HG02763 (cell line): ENCODE measurements around the gene SPATA46.
"Not testable (repeated sequence)": the region's sequence is repeated elsewhere in the genome, so short reads cannot be mapped to it uniquely, and the experiment has no call there.

ENCODE experiments used
- ATAC-seq: cut with Tn5 transposase; IDR thresholded peaks from one replicate; pipeline ENCODE4 v1.9.1; 2021; ENCODE audit warnings: mild to moderate bottlenecking, moderate library complexity; ENCODE audit not compliant: unreplicated experiment

SPATA46 gene

GRCh38 chr1:162359523-162360236 lies 17.0 kb downstream of the SPATA46 start:
- ATAC-seq, result no peak

DNA sequence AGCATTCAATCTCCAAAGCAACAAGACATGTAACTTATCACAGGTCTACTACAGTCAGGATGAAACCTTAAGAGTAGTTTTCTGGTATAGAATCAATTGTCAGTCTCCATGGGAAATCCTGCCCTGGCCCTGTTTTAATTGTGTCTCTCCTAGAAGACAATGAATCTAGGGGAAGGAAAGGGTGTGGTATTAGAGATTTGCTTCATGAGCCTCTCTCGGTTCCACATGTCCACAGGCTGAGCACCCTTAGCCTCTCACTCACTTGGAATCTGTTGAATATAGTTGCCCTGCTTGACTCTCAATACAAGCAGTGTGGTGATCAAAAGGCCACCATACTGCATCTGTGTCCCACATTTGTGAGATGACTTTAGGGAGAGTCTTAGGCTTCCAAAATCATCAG lies 17.7 kb downstream of the SPATA46 start:
- ATAC-seq, result no peak

DNA sequence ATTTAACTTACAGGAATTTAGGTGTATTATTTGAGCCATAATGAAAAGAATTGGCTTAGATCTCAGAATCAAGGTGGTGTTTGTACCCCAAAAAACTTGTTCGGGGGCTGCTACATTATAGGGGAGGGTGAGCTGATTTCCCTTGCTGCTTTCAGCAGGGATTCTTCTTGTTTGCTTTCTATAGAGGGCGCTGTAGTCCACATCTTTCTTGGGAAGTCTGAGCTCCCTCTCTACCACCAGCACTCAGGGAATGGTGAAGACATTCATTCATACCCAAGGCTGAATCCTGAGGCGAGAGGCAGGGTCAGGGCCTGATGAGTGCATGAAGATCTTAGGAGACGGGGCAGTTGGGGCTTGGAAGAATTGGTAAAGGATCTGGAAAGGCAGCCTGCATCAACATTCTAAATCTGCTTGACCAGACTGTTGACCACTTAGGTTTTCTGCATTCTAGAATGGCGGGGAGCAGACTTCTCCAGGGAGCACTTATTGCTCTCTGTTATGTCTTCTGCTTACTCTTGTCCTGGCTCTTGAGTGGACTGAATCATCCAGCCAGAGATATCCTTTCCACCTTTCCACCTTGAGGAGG lies 18.9 kb downstream of the SPATA46 start:
- ATAC-seq, result no peak

- ATAC-seq, result no peak
Observed at GRCh38 chr1:162353702-162354101, 23.0 kb downstream of the SPATA46 start.

DNA sequence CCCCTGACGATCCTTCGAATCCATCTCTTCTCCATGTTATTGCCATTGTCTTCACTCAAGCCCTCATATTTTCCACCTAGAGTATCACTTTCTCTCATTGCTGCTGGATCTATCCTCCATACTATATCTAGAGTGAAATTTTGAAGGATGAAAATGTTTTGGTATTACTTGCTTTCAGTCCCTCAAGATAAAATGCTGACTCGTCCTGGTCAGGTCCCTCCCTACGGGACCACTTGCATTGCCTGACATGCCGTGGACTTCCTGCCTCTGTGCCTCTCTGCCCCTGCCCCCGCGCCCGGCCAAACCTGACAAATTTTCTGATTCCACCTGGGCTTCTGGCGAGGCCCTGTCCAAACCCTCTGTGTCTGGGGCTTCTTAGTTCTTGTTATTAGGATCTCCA lies 23.6 kb downstream of the SPATA46 start:
- no peak for ATAC-seq

DNA sequence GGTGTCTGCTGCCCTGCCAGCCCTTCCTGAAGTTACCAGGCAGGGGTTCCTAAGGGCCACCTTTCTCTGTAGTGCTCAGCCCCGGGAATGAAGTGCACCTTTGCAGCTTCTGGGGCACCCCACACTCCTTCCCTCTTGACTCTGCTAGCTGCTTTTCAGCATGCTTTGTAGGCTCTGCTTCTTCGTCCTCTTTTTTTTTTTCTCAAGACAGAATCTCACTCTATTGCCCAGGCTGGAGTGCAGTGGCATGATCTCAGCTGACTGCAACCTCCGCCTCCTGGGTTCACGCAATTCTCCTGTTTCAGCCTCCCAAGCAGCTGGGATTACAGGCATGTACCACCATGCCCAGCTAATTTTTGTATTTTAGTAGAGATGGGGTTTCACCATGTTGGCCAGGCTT lies 24.8 kb downstream of the SPATA46 start:
- not testable (repeated sequence) for ATAC-seq

DNA sequence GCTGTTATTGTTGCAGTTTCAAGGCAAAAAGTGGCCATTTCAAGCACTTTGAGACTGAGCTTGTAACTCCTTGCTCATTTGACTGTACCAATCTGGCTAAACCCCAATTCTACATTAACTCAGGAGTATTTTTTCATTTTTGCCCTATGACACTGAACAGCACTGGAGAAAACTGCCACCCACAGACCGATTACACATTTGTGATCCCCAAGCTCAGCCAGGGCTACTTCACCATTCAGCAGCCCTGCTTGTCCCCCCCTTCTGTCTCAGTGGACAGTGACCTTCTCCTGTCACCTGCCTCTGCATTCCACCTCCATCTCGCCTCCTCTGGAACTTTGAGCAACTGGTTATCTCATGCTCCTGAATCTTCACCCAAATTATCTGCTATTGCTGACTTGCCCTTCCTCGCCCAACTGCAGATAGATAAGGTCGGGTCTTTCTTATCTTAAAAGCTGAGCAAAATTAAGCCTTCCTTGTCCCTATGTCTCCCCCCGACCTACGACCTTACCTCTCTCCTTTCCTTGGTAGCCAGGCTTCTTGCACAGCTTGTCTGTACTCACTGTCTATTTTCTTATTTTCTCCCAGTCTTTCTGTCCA lies 25.3 kb downstream of the SPATA46 start:
- ATAC-seq, result no peak

GRCh38 chr1:162349635-162350330 lies 26.9 kb downstream of the SPATA46 start:
- ATAC-seq, result no peak

GRCh38 chr1:162347281-162347680 lies 29.4 kb downstream of the SPATA46 start:
- ATAC-seq, result no peak

GRCh38 chr1:162343470-162343869 lies 33.2 kb downstream of the SPATA46 start:
- no peak for ATAC-seq

- ATAC-seq, result no peak
Observed at GRCh38 chr1:162342452-162342983, 34.1 kb downstream of the SPATA46 start.

DNA sequence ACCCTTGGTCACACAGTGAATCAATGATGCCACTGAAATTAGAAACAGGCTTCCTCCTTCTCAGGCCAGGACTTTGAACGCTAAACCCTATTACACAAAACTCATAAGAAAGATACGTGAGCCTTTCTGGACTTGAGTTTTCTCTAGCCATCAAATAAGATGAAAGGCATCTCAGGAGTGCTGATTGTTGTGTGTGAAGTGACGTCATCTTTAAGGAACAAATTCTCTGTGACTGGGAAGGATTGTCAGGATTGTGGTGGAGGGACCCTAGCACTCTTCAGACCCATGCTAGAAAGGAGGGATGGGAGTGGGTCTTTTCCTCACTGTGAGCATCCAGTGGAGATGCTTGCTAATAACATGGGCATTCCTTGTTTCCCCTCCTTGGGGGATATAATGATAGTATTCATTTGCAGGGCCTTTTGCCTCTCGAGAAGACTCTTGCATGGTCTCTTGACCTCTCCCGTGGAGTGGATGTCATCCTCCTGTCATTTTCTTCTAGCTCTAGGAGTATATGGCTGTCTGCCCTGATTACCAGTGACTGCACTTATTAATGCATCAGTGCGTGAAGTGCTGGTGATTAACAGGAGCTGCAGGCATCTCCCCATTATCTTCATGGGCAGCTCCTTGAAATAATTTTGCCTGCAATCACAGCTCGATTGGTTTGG lies 39.9 kb downstream of the SPATA46 start:
- no peak for ATAC-seq

DNA sequence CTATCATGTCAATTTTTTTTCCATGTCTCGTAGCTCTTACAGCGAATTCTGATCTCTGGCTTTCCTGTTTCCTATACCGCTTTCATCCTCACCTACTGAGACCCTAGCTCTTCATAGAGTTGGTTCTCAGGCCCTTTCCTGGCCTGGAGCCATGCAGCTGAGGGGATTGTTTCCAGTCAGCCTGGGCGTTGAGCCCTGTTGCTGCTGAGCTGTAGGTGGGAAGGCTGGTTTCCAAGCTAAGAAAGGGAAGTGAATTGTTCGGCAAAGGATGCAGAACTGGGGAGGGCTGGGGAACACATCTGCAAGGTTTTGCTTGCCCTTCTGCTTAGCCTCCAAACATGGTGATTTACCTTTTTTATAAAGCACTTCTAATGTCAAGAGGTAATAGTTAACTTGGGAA lies 41.5 kb downstream of the SPATA46 start:
- no peak for ATAC-seq

DNA sequence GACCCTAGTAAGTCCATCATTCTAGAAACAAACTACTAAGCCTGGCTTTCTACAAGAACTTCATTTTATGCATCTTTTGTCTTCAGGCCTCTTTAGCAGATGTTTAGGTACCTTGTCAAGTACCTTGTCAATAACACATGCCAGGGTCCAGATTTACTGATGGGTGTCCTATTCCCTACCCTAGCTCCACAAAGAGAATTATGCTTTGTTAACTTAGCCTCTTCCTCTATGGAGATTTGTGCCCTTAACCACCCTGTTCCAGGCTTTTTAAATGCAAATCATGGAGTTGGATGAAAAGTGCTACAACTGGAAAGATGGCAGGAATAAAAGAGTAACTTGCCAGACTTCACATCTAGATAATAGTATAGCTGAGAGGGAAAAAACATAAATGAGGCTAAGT lies 42.7 kb downstream of the SPATA46 start:
- no peak for ATAC-seq

DNA sequence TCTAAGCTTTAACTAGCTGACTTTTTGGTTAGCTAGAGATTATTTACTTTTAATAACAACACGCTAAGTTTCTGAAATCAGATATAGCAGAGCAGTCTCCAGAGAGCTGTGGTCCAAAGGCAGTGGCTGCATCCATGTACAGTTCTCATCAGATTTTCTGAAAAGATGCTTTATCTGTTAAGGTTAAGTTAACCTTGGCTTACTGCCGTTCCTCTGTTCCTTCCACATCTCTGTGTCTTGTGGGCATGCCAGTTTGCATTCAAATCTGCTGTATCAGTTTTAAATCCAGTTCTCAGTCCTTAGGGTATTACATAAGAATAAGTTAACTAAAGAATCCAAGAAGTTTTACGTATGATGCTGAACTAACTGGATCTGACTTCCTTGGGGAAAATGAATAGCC lies 46.8 kb downstream of the SPATA46 start:
- no peak for ATAC-seq

GRCh38 chr1:162328512-162328911 lies 48.1 kb downstream of the SPATA46 start:
- no peak for ATAC-seq

DNA sequence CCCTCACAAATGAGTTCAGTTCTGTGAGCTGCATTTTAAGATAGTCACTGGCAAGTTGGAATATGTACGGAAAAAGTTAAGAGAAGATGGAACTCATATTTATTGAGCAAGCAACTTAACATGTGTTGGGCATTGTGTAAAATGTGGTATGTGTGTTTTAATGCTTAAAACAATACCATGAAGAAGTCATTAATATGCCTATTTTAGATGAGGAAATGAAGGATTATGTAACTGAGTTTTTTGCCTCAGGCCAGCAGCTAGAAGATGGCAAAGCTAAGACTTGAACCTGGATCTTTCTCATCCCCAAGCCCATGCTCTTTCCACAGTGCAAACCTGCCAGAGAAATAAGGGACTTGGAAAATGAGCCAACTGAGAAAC lies 48.9 kb downstream of the SPATA46 start:
- ATAC-seq, result no peak

- ATAC-seq, result no peak
Observed at GRCh38 chr1:162327144-162327787, 49.4 kb downstream of the SPATA46 start.

DNA sequence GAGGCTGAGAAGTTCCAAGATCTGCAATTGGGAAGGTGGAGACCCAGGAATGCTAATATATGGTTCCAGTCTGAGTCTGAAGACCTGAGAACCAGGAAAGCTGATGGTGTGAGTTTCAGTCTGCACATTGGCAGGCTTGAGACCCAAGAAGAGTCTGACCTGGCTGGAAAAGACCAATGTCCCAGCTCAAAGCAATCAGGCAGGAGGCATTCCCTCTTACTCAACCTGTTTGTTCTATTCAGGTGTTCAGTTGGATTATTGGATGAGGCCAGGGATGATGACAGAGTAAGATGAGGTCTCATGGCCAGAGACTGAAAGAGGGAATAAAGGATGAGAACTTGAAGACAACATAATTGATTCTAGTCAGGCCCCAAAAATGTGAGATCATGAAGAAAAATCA lies 50.1 kb downstream of the SPATA46 start:
- no peak for ATAC-seq

DNA sequence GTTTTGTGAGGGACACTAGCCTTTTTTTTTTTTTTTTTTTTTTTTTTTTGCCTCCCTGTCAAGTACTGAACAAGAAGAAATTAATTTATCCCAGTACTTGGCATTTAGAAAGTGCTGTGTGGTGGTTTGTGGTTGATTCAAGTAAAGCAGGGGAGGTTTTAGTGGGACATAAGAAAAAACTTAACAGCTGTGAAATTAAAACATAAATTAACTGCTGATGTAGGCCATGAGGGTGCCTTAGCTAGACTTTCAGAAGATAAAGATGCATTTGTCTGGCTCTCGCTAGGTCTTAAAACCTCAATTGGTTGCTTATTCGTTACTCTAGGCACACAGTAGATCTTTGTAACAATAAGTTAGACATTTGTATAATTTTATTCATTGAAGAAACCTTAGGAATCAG lies 52.3 kb downstream of the SPATA46 start:
- no peak for ATAC-seq
